Liver (tissue), 9 donors: ENCODE results near the gene NELL1. TPM values are rescaled to one million over a fixed set of nuclear protein-coding genes. Genes with fewer than 3 reads are reported as not detected.

ENCODE experiments used
- DNase-seq: peaks from one replicate; pipeline ENCODE4 v3.0.0-alpha.2; 2017; ENCODE audit warnings: low spot score
- H3K27ac ChIP-seq, 2 donors: one replicate each; pipeline ENCODE4 v1.7.0; 2013; ENCODE audit warnings: inconsistent platforms in 2 of 2, low read length in 2 of 2, control low read depth in 1 of 2, low read depth in 1 of 2, mild to moderate bottlenecking in 1 of 2
- H3K27me3 ChIP-seq, 4 donors: one replicate each; pipeline versions ENCODE4 v1.6.1 to v1.7.0; 2013; ENCODE audit warnings: low read length in 3 of 4, inconsistent platforms in 1 of 4, mild to moderate bottlenecking in 1 of 4, moderate library complexity in 1 of 4; ENCODE audit not compliant: control insufficient read depth in 4 of 4, insufficient read depth in 4 of 4
- H3K36me3 ChIP-seq, 4 donors: one replicate each; pipeline versions ENCODE4 v1.6.1 to v1.7.0; 2013; ENCODE audit warnings: low read length in 3 of 4, mild to moderate bottlenecking in 3 of 4, low read depth in 1 of 4, moderate library complexity in 1 of 4; ENCODE audit not compliant: control insufficient read depth in 4 of 4, insufficient read depth in 3 of 4
- H3K4me1 ChIP-seq, 4 donors: one replicate each; pipeline versions ENCODE4 v1.6.1 to v1.7.0; 2013; ENCODE audit warnings: low read length in 3 of 4, mild to moderate bottlenecking in 3 of 4, moderate library complexity in 1 of 4; ENCODE audit not compliant: control insufficient read depth in 4 of 4, insufficient read depth in 4 of 4
- H3K4me3 ChIP-seq, 3 donors: one replicate each; pipeline versions ENCODE4 v1.6.1 to v1.7.0; 2013; ENCODE audit warnings: low read length in 3 of 3, control low read depth in 1 of 3, low read depth in 1 of 3, mild to moderate bottlenecking in 1 of 3
- H3K9ac ChIP-seq, 2 donors: one replicate each; pipeline ENCODE4 v1.7.0; 2013; ENCODE audit warnings: low read length in 2 of 2, mild to moderate bottlenecking in 2 of 2, moderate library complexity in 2 of 2, control low read depth in 1 of 2, low read depth in 1 of 2
- H3K9me3 ChIP-seq, 4 donors: one replicate each; pipeline versions ENCODE4 v1.6.1 to v1.7.0; 2013; ENCODE audit warnings: low read length in 3 of 4; ENCODE audit not compliant: control insufficient read depth in 4 of 4
- ATF3 ChIP-seq: IDR thresholded peaks from 2 replicates; pipeline ENCODE4 v1.6.1; 2016; ENCODE audit warnings: antibody characterized with exemption
- CTCF ChIP-seq: fragments of 150-350 bp; IDR thresholded peaks from 2 replicates; pipeline ENCODE4 v1.5.1; 2017; ENCODE audit warnings: improper control_type of control experiment, low read depth, low read length; ENCODE audit not compliant: missing input control
- EGR1 ChIP-seq, 2 donors: IDR thresholded peaks; 2 replicates each; pipeline ENCODE4 v1.6.1; 2016 to 2018; ENCODE audit warnings: antibody characterized with exemption in 2 of 2, low read depth in 2 of 2
- FOXA1 ChIP-seq: IDR thresholded peaks from 2 replicates; pipeline ENCODE4 v1.6.1; 2016; ENCODE audit warnings: antibody characterized with exemption
- FOXA2 ChIP-seq: IDR thresholded peaks from 2 replicates; pipeline ENCODE4 v1.6.1; 2016; ENCODE audit warnings: antibody characterized with exemption
- GABPA ChIP-seq, 2 donors: IDR thresholded peaks in 1 of 2; conservative IDR thresholded peaks in 1 of 2; 2 replicates each; pipeline ENCODE4 v1.6.1; 2016; ENCODE audit warnings: antibody characterized with exemption in 2 of 2, mild to moderate bottlenecking in 1 of 2, moderate library complexity in 1 of 2
- HNF4A ChIP-seq, 2 donors: conservative IDR thresholded peaks; 2 replicates each; pipeline ENCODE4 v1.6.1; 2016; ENCODE audit warnings: antibody characterized with exemption in 2 of 2, mild to moderate bottlenecking in 2 of 2
- HNF4G ChIP-seq: IDR thresholded peaks from 2 replicates; pipeline ENCODE4 v1.6.1; 2016; ENCODE audit warnings: antibody characterized with exemption
- JUND ChIP-seq, 2 donors: IDR thresholded peaks; 2 replicates each; pipeline ENCODE4 v1.6.1; 2016; ENCODE audit warnings: antibody characterized with exemption in 2 of 2
- MAX ChIP-seq: IDR thresholded peaks from 2 replicates; pipeline ENCODE4 v1.6.1; 2016; ENCODE audit warnings: antibody characterized with exemption
- NR2F2 ChIP-seq: IDR thresholded peaks from 2 replicates; pipeline ENCODE4 v1.6.1; 2016; ENCODE audit warnings: antibody characterized with exemption
- RAD21 ChIP-seq, 2 donors: IDR thresholded peaks; 2 replicates each; pipeline ENCODE4 v1.6.1; 2016; ENCODE audit warnings: antibody characterized with exemption in 2 of 2, mild to moderate bottlenecking in 2 of 2
- REST ChIP-seq: IDR thresholded peaks from 2 replicates; pipeline ENCODE4 v1.6.1; 2016; ENCODE audit warnings: antibody characterized with exemption, mild to moderate bottlenecking
- RXRA ChIP-seq, 2 donors: IDR thresholded peaks; 2 replicates each; pipeline ENCODE4 v1.6.1; 2017 to 2018; ENCODE audit warnings: antibody characterized with exemption in 2 of 2, mild to moderate bottlenecking in 1 of 2
- SP1 ChIP-seq: IDR thresholded peaks from 2 replicates; pipeline ENCODE4 v1.6.1; 2018; ENCODE audit warnings: antibody characterized with exemption, mild to moderate bottlenecking
- TAF1 ChIP-seq: conservative IDR thresholded peaks from 2 replicates; pipeline ENCODE4 v1.6.1; 2016; ENCODE audit warnings: antibody characterized with exemption, mild to moderate bottlenecking
- YY1 ChIP-seq: IDR thresholded peaks from 2 replicates; pipeline ENCODE4 v1.6.1; 2016; ENCODE audit warnings: antibody characterized with exemption, mild to moderate bottlenecking
- ZBTB33 ChIP-seq: IDR thresholded peaks from 2 replicates; pipeline ENCODE4 v1.6.1; 2016; ENCODE audit warnings: antibody characterized with exemption
- WGBS: extraction: QIAGEN DNeasy Blood & Tissue Kit; methylation state at CpG from one replicate; pipeline ENCODE4 v1.1.7; 2013; 5-methylcytosine and 5-hydroxymethylcytosine counted together
- polyA plus RNA-seq, 2 donors: library from polyadenylated mRNA; stranded (reverse) in 1 of 2; unstranded in 1 of 2; fragments of 200-250 nt in 1 of 2; fragments of >200 nt in 1 of 2; fragmentation: Nextera tagmentation in 1 of 2; extraction: Ambion mirVana in 1 of 2; gene quantifications; one replicate each; pipeline versions ENCODE4 v1.2.1 to v1.2.3, GENCODE V29; 2013 to 2015
- total RNA-seq, 2 donors: library from RNA; depleted of rRNA; stranded (reverse); fragments of >200 nt; gene quantifications; one replicate each; pipeline ENCODE4 v1.2.3, GENCODE V29; 2014
- donor health status: healthy.
- donor health status: healthy.
- donor health status: healthy.
- donor health status: healthy.
- donor health status: healthy.

The NELL1 gene
- total and polyA plus RNA-seq, 4 donors: not detected

GRCh38 chr11:21495879-21496278 lies 826.5 kb downstream of the NELL1 start:
- no peak overlapping the region for H3K27ac ChIP-seq
- H3K9ac ChIP-seq: no peak overlapping the region
- peaks cover 0 to 2% (median 0%) of the 10 kb centered on the region in 4 donors for H3K9me3 ChIP-seq
- no peaks in the 10 kb centered on the region for H3K4me1 ChIP-seq
- TF ChIP-seq FOXA1 (no peak), RAD21 (IDR thresholded peaks at IDR 0.05) (no peak), HNF4A (conservative IDR thresholded peaks at IDR 0.05) (no peak), CTCF (no peak), JUND (IDR thresholded peaks at IDR 0.05) (no peak), YY1 (no peak), EGR1 (IDR thresholded peaks at IDR 0.05; ENCODE audit: low read depth in 2 of 2) (no peak), GABPA (IDR thresholded peaks at IDR 0.05 in 1 of 2, conservative IDR thresholded peaks at IDR 0.05 in 1 of 2) (no peak), SP1 (no peak), NR2F2 (no peak), TAF1 (no peak), ZBTB33 (no peak), ATF3 (no peak), MAX (no peak)
- 82% methylated on average over 1 of the region's 1 CpG for WGBS
- H3K27me3 ChIP-seq: peaks cover 0 to 2% (median 0%) of the 10 kb centered on the region in 4 donors
- no peak overlapping the region for H3K4me3 ChIP-seq
- DNase-seq: no peak
- no peaks in the 10 kb centered on the region for H3K36me3 ChIP-seq

GRCh38 chr11:21501245-21501644 lies 831.9 kb downstream of the NELL1 start:
- H3K27ac ChIP-seq: no peak overlapping the region
- DNase-seq: no peak
- no peak overlapping the region for H3K9ac ChIP-seq
- H3K4me1 ChIP-seq: no peaks in the 10 kb centered on the region
- no peaks in the 10 kb centered on the region for H3K36me3 ChIP-seq
- 57% methylated on average over 1 of the region's 1 CpG for WGBS
- no peaks in the 10 kb centered on the region for H3K9me3 ChIP-seq
- no peak for TF ChIP-seq GABPA (IDR thresholded peaks at IDR 0.05 in 1 of 2, conservative IDR thresholded peaks at IDR 0.05 in 1 of 2)
- TF ChIP-seq HNF4A (conservative IDR thresholded peaks at IDR 0.05): no peak
- no peak for TF ChIP-seq RXRA (IDR thresholded peaks at IDR 0.05)
- TF ChIP-seq FOXA1: no peak
- TF ChIP-seq CTCF: no peak
- no peak for TF ChIP-seq FOXA2
- TF ChIP-seq REST: no peak
- TF ChIP-seq RAD21 (IDR thresholded peaks at IDR 0.05): no peak
- no peak for TF ChIP-seq EGR1 (IDR thresholded peaks at IDR 0.05; ENCODE audit: low read depth in 2 of 2)
- no peak for TF ChIP-seq TAF1
- no peak for TF ChIP-seq SP1
- no peak for TF ChIP-seq MAX
- TF ChIP-seq YY1: no peak
- TF ChIP-seq ATF3: no peak
- no peak for TF ChIP-seq NR2F2
- no peak for TF ChIP-seq ZBTB33
- TF ChIP-seq HNF4G: no peak
- no peak for TF ChIP-seq JUND (IDR thresholded peaks at IDR 0.05)
- no peak overlapping the region for H3K4me3 ChIP-seq
- peaks cover 0 to 2% (median 0%) of the 10 kb centered on the region in 4 donors for H3K27me3 ChIP-seq
